Stimulated activated CD4-positive, alpha-beta T cell treated with anti-CD3 and anti-CD28 coated beads, TNF-alpha, amount 100 ng/mL, for 48 hours (primary cell): ENCODE measurements around the gene NEMP2.

Experiments used
- DNase-seq, 3 donors: peaks; one replicate each; pipeline ENCODE4 v3.0.0-alpha.2; 2020; ENCODE audit warnings: low read depth in 3 of 3

The NEMP2 gene

DNA sequence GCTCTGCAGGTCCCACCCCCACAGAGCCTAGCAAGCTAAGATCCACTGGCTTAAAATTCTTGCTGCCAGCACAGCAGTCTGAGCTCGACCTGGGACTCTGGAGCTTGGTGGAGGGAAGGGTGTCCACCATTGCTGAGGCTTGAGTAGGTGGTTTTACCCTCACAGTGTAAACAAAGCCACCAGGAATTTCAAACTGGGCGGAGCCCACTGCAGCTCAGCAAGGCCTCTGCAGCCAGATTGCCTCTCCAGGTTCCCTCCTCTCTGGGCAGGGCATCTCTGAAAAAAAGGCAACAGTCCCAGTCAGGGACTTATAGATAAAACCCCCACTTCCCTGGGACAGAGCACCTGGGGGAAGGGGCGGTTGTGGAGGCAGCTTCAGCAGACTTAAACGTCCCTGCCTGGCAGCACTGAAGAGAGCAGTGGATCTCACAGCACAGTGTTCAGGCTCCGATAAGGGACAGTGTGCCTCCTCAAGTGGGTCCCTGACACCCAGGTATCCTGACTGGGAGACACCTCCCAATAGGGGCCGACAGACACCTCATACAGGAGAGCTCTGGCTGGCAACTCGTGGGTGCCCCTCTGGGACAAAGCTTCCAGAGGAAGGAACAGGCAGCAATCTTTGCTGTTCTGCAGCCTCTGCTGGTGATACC lies 20.0 kb upstream of the NEMP2 start:
- DNase-seq, result no peak

DNA sequence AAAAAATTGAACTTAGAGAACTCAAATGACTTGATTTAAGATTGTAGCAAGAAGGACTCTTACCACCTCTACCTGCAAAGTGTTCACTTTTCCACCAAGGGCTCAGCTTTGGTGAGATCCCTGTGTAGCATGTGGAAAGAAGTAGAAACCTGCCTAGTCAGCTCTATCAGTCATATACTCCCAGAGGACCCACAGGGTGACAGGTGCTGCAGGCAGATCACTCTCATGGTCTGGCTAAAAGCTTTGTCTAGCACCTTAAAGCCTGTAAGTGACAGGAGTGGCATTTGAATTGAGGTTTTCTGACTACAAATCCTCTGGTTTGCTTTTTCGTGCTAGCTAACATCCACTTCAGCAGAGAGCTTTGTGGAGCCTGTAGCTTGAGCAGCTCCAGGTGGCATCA lies 18.7 kb upstream of the NEMP2 start:
- DNase-seq, result no peak

DNA sequence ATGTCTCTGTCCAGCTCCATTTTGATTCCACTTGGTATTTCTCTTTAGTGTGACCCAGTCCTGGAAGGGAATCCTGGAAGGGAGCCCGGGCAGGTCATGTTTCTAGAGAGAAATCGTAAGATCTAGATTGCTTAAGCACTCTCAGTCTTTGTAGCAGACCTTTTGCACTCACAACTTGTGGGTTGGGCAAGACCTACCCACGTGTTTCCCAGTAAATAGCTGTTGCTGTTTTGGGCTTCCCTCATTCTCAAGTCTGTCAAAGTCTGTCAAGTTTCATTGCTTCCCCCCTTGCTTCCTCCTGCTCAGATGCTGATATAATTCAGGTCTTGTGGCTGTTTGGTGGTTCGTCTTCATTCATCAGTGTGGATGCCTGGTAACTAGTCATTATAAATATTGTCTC lies 17.4 kb upstream of the NEMP2 start:
- DNase-seq, result no peak

DNA sequence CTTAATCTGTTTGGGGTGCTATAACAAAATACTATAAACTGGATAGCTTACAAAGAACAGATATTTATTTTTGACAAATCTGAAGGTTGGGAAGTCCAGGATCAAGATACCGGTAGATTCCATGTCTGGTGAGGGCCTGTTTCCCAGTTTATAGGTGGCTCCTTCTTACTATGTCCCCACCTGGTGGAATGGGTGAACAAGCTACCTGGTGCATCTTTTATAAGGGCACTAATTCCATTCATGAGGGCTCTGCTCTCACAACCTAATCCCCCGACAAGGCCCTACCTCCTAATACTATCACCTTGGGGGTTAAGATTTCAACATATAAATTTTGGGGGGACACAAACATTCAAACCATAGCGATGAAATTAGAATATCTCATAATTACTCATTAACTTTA lies 15.6 kb upstream of the NEMP2 start:
- DNase-seq, result no peak

DNA sequence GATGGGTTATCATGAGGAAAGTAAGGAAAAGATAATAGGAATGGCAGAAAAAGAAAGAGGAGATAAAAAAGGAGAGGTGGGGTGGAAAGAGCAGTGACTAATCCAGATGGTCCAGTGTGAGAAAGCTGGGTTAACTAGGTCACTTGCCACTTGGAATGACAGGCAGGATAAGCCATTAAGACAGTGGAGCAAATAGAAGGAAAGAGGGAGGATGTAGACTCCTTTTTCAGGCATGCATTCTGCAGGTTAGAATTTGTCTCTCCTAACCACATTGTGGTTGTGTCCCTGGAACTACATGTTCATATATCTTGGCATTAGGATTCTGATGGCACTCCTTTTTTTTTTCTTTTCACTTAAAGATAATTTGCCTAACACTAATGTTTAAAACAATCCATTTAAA lies 13.4 kb upstream of the NEMP2 start:
- DNase-seq, result no peak

DNA sequence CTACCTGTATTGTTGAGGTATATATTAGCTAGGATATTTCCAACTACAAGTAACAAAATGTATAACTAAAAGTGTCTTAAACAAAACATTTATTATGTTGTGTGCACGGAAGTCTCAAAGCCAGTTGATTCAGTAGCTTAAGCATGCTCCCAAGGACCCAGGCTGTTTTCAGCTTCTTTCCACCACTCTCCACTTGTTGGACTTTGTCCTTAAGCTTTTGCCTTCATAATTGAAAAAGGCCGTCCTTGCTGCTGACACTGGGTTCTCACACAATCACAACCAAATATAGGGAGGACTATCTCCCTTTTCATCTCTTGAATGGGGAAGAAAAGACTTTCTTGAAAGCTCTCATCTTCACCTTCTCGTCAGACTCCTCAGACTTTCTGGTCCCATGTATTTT lies 12.2 kb upstream of the NEMP2 start:
- DNase-seq, result no peak

DNA sequence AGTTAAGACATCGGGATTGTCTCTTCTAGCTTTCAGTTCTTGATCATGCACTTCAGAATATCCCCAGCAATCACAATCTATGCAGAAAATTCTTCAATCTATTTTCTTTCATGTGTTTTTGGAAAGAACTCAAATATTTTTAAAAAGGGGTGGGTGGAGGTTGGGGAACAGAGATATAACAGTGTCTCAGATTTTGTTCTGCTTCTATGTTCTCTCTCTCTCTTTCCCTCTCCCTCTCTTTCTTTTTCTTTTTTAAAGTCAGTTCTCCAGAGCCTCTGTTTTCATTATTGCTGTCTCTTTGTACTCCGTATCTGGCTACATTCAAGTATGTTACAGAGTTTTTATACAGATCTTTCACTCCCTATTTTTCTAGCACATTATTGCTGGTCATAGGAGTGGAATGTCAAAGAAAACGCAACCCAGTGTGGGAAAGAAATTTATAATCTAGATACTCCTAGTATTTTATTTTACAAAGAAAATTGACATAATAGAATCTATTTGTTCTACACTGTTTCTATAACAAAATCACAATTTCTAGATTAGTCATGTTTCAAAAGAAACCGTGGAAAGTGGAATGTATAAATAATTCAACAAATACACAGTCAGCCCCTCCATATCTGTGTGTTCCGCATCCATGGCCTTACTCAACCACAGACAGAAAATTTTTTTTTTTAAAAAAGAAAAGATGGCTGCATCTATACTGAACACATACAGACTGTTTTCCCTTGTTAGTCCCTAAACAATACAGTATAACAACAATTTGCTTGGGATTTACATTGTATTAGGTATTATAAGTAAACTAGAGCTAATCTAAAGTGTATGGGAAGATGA lies 11.2 kb upstream of the NEMP2 start:
- DNase-seq, result no peak

DNA sequence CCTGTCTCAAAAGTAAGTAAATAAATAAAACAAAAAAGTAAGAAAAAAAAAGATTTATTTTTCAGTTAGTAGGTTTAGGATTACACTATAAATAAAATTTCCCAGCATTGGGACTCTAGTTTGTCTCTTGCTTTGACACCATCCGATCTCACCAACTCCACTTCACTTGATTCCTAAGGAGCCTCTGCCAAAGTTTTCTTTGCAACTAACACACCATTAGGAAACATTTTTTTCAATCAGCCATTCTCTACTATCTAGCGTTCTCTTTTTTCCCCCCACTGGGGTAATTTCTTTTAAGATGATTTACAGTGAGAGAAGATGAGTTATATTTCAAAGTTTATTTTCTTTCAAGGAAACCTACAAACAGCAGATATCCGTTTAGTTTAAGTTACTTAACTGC lies 10.6 kb upstream of the NEMP2 start:
- no peak for DNase-seq

DNA sequence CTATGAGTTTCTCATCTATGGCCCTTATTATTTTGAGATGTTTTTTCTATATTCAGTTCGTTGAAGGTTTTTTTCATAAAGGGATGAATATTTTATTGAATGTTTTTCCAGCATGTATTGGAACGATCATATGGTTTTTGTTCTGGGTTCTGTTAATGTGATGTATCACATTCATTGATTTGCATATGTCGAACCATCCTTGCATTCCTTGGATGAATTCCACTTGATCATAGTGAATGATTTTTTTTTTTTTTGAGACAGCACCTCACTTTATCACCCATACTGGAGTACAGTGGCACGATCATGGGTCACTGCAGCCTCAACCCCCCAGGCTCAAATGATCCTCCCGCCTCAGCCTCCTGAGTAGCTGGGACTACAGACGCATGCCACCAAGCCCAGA lies 5.5 kb upstream of the NEMP2 start:
- no peak for DNase-seq

DNA sequence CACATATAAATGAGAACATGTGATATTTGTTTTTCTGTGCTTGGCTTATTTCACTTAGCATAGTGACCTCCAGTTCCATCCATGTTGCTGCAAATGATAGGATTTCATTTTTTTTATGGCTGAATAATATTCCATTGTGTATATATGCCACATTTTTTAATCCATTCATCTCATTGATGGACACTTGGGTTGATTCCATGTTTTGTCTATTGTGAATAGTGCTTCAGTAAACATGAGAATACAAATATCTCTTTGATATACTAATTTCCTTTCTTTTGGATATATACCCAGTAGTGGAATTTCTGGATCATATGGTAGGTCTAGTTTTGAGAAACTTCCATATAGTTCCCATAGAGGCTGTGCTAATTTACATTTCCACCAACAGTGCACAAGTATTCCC lies 3.7 kb upstream of the NEMP2 start:
- DNase-seq, result no peak

DNA sequence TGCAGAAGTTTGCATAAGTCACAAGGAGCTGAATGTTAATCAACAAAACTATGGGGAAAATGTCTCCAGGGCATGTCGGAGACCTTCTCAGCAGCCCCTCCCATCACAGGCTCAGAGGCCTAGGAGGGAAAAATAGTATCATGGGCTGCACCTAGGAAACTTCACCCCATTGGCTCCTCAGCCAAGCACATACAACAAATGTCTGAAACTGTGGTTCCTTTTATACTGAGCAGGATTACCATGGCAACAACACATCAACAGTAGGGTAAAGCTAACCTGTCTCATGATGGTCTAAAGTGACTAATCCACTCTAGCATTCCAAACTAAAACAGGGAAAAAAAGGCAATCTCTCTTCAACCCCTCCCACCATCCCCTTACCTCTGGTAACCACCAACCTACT lies 3.2 kb upstream of the NEMP2 start:
- DNase-seq, result no peak

DNA sequence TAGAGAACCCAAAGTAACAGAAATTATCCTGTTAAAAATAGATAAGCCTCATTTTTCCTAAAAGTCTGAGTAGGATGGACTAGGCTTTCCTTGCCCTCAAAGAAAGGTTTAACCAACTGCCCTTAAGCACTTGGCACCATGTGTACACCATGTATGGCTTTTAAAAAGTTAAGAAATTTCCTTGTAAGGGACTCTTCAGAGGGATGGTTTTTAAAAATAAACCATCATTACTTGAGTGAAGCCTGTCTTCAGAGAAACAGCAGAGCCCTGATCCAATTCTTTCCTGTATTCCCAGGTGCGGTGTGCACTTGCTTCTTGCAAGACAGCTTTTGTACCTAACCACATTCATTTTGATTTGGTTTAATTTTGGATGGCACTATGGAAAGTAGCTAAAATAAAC lies 1.1 kb upstream of the NEMP2 start:
- DNase-seq, result no peak

DNA sequence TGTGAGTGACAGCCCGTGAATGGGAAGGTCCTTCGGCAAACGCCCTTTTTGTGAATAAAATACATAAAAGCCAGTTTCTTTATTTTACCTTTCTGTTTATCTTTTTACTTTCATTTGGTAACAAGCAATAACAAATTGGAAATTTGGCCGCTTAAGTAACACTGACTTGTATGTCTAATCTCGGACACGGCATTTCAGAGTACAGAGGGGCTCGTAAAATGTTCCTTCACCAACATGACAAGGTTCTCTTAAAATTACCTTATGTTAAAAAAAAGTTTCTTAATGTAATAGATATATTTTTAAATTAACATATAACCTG lies 558 bp upstream of the NEMP2 start:
- DNase-seq, result no peak

DNA sequence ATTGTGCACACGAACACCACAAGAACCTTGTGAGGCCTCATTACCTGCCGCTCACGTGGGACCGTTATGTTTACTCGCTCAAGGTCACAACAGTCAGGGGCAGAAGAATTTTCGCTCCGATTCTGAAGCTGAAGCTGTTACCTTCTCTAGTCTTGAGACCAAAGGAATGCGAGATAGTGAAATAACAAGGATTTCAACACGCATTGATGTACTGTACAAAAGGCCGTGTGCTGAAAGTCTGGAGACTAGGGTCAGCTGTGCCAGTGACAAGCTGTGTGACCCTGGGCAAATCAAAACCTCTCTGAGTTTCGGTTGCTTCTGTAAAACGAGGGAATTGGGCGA lies 583 bp downstream of the NEMP2 start:
- peak; percentile 8 to 43 (median 42) for DNase-seq

DNA sequence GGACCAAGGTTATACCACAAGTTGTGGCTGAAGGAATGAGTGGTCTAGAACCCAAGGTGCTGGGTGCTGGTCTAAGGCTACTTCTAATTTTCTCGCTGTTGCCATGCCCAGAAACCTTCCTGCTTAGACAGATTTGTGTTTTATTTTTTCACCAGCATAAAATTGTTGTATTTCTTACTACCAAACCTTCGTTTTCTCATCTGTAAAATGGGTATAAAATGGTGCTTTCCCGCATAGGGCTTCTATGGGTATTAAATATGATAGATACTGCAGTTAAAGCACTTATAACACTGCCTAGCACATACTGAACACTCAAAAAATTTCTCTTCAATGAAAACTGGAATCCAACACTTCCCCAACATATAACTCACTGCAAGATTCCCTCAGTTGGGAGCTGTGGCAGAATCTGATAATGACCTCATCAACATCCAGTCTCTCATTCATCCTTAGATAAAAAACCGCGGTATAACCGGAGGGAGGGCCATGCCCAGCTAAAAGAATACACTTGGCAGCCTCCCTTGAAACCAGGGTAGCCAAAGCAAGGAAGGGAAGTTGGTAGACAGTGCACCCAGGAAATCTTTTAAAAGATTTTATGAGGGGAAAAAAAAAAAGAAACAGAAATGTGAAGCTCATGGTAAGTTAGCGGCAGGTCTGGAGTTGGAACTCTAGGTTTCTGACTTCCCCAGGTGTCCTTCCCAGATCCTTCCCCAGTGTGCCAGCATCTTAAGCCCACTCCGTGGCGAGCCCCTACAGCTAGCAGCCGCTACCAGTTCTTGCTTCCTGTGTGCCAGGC lies 1.2 kb downstream of the NEMP2 start:
- no peak for DNase-seq

DNA sequence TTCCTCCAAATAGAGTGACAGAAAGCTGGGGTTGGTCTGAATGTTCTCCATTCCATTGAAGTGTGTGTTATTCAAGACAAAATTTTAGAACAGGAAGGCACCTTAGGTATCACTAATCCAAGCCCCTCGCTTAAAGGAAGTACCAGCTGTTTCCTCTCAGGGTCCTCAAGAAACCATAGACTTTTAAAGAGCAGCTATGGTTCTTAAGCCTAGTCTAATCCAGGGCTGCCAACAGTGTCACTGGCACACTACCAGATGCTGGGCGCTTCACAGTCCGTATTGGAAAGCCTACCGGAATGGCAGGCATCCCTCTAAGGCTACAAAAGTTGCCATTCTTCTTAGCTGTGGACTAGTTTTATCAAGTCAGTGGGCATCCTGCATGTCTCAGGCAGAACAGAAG lies 1.9 kb downstream of the NEMP2 start:
- DNase-seq, result no peak

DNA sequence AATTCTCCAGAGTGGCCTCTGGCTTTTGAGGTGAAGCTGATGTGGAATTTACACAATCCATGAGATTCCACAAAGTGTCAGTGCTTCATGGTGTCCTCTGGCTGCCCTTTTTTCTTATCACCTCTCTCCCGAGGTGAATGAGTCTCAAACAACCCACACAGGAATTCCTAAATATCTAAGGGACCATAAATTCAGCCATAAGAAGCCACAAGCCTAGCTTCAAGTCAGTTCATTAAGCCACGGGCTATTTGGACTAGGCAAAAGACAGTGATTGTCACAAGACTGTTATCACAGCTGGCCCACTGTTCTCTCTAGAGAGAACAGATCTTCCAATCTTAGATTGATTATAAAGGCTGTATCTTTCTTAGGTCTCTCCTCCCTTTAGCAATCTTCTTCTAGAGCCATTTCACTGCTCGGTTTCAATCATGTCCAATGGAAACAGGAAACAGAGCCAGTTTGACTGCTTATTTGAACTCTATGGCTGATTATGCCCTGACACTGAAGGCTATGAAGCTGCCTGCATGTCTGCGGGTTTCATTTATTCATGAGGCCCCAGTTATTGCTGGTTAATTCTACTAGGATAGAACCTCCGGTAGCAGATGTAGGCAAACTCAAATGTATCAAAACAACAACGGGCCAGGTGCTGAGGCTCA lies 4.1 kb downstream of the NEMP2 start:
- DNase-seq, result no peak

DNA sequence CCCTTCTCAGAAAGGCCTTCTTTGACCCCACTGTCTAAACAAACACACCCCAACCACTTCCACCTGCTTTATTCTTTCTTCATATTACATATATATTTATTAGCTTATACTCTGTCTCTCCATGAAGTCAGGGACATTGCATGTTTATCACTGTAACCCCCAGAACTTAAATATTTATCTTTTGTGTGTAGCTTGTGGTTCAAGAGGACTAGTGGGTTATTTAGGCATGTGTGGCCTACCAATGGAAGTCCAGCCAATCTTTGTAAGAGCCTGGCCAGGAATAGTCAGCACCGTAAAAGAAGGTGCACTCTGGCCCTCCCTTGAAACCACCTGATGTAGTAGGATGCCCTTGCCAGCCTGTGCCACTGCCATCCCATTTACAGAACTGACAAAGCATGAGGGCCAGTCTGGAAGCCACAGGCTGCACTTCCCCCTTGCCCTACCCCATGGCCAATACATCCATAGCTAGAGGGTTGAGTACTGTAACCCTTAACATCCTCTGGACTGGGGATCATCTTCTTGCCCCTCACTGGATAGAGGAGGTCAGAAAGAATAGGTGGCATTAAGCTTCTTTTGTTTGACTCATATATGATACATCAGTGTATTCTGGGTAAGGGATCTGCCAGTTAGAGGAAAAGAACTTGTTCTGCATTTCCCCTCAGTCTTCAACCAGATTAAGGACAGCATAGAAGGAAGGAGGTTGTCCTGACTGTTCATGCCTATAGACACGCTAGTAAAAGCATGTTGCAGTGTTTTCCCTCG lies 4.9 kb downstream of the NEMP2 start:
- DNase-seq, result no peak

DNA sequence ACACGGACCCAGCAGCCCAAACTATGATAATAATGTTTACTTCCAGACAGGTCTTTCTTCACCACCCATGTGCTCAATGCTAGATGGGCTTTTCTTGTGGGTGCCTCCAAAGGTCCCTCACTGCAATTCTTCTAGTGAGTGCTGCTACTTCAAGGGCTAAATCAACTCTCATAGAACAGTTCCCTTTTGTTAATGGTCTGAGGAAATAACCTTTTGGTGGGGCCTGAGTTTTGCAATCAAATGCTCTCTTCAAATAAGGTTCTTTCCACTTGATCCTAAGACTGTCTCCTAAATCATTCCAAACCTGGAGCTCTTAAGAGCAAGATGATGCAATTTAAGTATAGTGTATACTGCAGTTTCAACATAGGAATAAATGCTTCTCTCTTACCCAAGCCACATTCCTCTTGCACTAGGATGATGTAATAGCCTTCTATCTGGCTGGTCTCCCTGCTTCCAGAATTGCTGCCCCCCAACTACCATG lies 6.0 kb downstream of the NEMP2 start:
- no peak for DNase-seq

DNA sequence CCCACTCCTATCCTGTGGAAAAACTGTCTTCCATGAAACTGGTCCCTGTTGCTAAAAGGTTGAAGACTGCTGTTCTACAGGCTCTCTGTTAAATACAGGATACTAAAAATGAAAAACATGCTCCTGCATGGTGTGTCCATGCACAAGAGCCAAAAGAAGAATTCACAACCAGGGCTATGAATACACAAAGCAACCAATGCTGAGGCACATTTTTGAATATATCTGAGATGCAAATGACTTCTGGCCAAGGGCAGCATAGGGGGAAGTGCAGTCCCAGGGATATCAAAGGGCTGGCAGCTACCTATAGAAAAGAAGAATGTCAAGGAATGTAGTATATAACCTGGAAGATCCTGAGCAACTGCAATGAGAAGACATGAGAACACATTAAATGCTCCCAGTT lies 6.6 kb downstream of the NEMP2 start:
- DNase-seq, result no peak

DNA sequence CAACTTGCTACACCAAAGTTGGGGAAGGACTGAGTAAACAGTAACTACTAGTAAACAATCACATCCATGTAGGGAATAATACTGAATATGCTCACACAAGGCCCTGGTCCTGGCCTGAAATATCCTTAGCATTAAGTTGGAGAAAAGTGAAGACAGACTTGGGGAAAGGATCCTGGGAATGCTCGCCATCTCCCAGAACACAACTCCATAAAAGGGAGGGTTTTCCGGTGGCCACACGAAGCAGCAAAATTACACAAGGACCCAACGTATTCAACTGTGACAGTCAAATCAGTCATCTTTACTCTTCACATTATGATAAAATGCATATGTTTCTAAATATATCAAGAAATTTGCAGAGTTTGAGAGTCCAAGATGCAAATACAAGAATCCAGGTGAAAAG lies 7.3 kb downstream of the NEMP2 start:
- no peak for DNase-seq
